Ovary (tissue), 9 donors: ENCODE measurements around the gene NKX6-2. TPM values are rescaled to one million over a fixed set of nuclear protein-coding genes. Genes with fewer than 3 reads are reported as not detected.

Experiments used
- DNase-seq, 5 donors: peaks; one replicate each; pipeline ENCODE4 v3.0.0-alpha.2; 2019 to 2020
- H3K27ac ChIP-seq, 2 donors: fragments of 200-600 bp; one replicate each; pipeline versions ENCODE4 v1.5.1 to v1.8.0; 2019 to 2022
- H3K27me3 ChIP-seq: fragments of 200-600 bp; one replicate; pipeline ENCODE4 v1.8.0; 2022
- H3K36me3 ChIP-seq: fragments of 200-600 bp; sonication (generic); one replicate; pipeline ENCODE4 v1.5.1; 2019
- H3K4me1 ChIP-seq: one replicate; pipeline ENCODE4 v1.8.1; 2013; ENCODE audit warnings: mild to moderate bottlenecking, moderate library complexity; ENCODE audit not compliant: insufficient read depth
- H3K4me3 ChIP-seq: fragments of 200-600 bp; sonication (generic); one replicate; pipeline ENCODE4 v1.5.1; 2017
- H3K9me3 ChIP-seq, 2 donors: fragments of 200-600 bp in 1 of 2; sonication (generic) in 1 of 2; one replicate each; pipeline versions ENCODE4 v1.5.1 to v1.8.1; 2013 to 2019; ENCODE audit warnings: mild to moderate bottlenecking in 1 of 2, moderate library complexity in 1 of 2
- CTCF ChIP-seq, 3 donors: fragments of 450-650 bp in 2 of 3; fragments of 200-600 bp in 1 of 3; IDR thresholded peaks; one replicate each; pipeline versions ENCODE4 v1.5.1 to v1.8.0; 2016 to 2022; ENCODE audit warnings: antibody characterized with exemption in 3 of 3, mild to moderate bottlenecking in 1 of 3
- EP300 ChIP-seq: sonication (generic); formaldehyde crosslinking; IDR thresholded peaks from one replicate; pipeline ENCODE4 v1.6.1; 2017; ENCODE audit warnings: antibody characterized with exemption
- POLR2A ChIP-seq: fragments of 450-650 bp; IDR thresholded peaks from one replicate; pipeline ENCODE4 v1.6.1; 2017; ENCODE audit warnings: antibody characterized with exemption, mild to moderate bottlenecking, moderate library complexity
- whole genome bisulfite sequencing, 3 donors: extraction: QIAGEN DNeasy Blood & Tissue Kit in 1 of 3; methylation state at CpG; one replicate each; pipeline versions ENCODE4 v1.1.5 to v1.1.7; 2013 to 2017; 5-methylcytosine and 5-hydroxymethylcytosine counted together
- intact Hi-C, 4 donors: fragments of 100-400 bp; cut with DNase I; formaldehyde crosslinking; loops; one replicate each; pipeline versions ENCODE4 v1.11.0 to v1.15.1; 2022 to 2023
- polyA plus RNA-seq, 2 donors: library from polyadenylated mRNA; stranded (reverse); fragments of 200-250 nt in 1 of 2; fragments of 350-450 nt in 1 of 2; fragmentation: Illumina TruSeq in 1 of 2; extraction: RNeasy Lipid Tissue Mini Kit (QIAGEN cat#74804) in 1 of 2; gene quantifications; one replicate each; pipeline ENCODE4 v1.2.3, GENCODE V29; 2013 to 2014
- total RNA-seq, 7 donors: library from RNA; depleted of rRNA in 2 of 7; stranded (reverse); fragments of >200 nt in 2 of 7; fragmentation: NEBNext Ultra II Directional in 3 of 7; extraction: Animal tissue kit (Norgen Biotek cat#: 25700) in 3 of 7; gene quantifications; one replicate each; pipeline versions ENCODE4 v1.1.0 to v1.2.4, GENCODE V29; 2016 to 2023
- donor health status: DM: no; HTN: no; CAD: no; lungs with moderate emphysema.
- donor health status: DM: no; HTN: no; CAD: no.
- donor health status: Bipolar disorder and iron deficiency.
- donor health status: DM: yes; HTN: yes; CAD: no.
- donor health status: DM: no; HTN: no; CAD: no.
- donor health status: DM: yes; HTN: yes; CAD: no.

The NKX6-2 gene
- total and polyA plus RNA-seq, 9 donors = not detected

- DNase-seq = no peak
- H3K27ac ChIP-seq = no peak overlapping the region
- intact Hi-C loops = no loop called here
- 93 to 97% (median 94%) methylated on average over 14 of the region's 14 CpGs for WGBS, 3 donors
- H3K4me1 ChIP-seq = no peaks in the 10 kb centered on the region
- no peak for TF ChIP-seq CTCF (IDR thresholded peaks at IDR 0.05)
- no peak for TF ChIP-seq EP300
- TF ChIP-seq POLR2A = no peak
- no peaks in the 10 kb centered on the region for H3K9me3 ChIP-seq
- no peaks in the 10 kb centered on the region for H3K36me3 ChIP-seq
- H3K4me3 ChIP-seq = no peak overlapping the region
- H3K27me3 ChIP-seq = no peaks in the 10 kb centered on the region
These were observed 27.1 kb downstream of the NKX6-2 start for GRCh38 chr10:132758865-132759264.

- no peak overlapping the region for H3K4me3 ChIP-seq
- no peaks in the 10 kb centered on the region for H3K36me3 ChIP-seq
- WGBS, 3 donors = 97 to 98% (median 97%) methylated on average over 27 of the region's 27 CpGs
- no peak for DNase-seq
- H3K27ac ChIP-seq = no peak overlapping the region
- TF ChIP-seq EP300 (no peak), CTCF (IDR thresholded peaks at IDR 0.05) (no peak), POLR2A (no peak)
- H3K9me3 ChIP-seq = no peaks in the 10 kb centered on the region
- intact Hi-C loops = no loop called here
- H3K27me3 ChIP-seq = no peaks in the 10 kb centered on the region
- H3K4me1 ChIP-seq = no peaks in the 10 kb centered on the region
These were observed 28.8 kb downstream of the NKX6-2 start for GRCh38 chr10:132757171-132757570.

GRCh38 chr10:132756591-132756990, 29.4 kb downstream of the NKX6-2 start:
- intact Hi-C loops = no loop called here
- no peaks in the 10 kb centered on the region for H3K27me3 ChIP-seq
- TF ChIP-seq EP300 = no peak
- no peak for TF ChIP-seq POLR2A
- TF ChIP-seq CTCF (IDR thresholded peaks at IDR 0.05) = no peak
- no peaks in the 10 kb centered on the region for H3K4me1 ChIP-seq
- 95 to 96% (median 95%) methylated on average over 14 of the region's 14 CpGs for whole genome bisulfite sequencing, 3 donors
- H3K4me3 ChIP-seq = no peak overlapping the region
- no peak for DNase-seq
- no peak overlapping the region for H3K27ac ChIP-seq
- H3K9me3 ChIP-seq = no peaks in the 10 kb centered on the region
- H3K36me3 ChIP-seq = no peaks in the 10 kb centered on the region

- intact Hi-C loops = no loop called here
- no peaks in the 10 kb centered on the region for H3K36me3 ChIP-seq
- WGBS, 3 donors = 96 to 98% (median 97%) methylated on average over 15 of the region's 15 CpGs
These were observed 30.7 kb downstream of the NKX6-2 start for GRCh38 chr10:132755166-132755711.

More at GRCh38 chr10:132755166-132755711, 30.7 kb downstream of the NKX6-2 start:
- TF ChIP-seq EP300 = no peak
- no peak for TF ChIP-seq CTCF (IDR thresholded peaks at IDR 0.05)
- TF ChIP-seq POLR2A = no peak
- H3K4me3 ChIP-seq = no peak overlapping the region
- H3K4me1 ChIP-seq = no peaks in the 10 kb centered on the region
- no peaks in the 10 kb centered on the region for H3K9me3 ChIP-seq
- no peak overlapping the region for H3K27ac ChIP-seq
- no peak for DNase-seq
- no peaks in the 10 kb centered on the region for H3K27me3 ChIP-seq
